ENCODE results near the gene SOST. TPM values are rescaled to one million over a fixed set of nuclear protein-coding genes. Genes with fewer than 3 reads are reported as not detected.
"Not testable (repeated sequence)": the region's sequence is repeated elsewhere in the genome, so short reads cannot be mapped to it uniquely, and the experiment has no call there.

SOST gene
- total RNA-seq, 4 donors from 2014 or later: 0.49 to 1.5 TPM; not detected in 2

DNA sequence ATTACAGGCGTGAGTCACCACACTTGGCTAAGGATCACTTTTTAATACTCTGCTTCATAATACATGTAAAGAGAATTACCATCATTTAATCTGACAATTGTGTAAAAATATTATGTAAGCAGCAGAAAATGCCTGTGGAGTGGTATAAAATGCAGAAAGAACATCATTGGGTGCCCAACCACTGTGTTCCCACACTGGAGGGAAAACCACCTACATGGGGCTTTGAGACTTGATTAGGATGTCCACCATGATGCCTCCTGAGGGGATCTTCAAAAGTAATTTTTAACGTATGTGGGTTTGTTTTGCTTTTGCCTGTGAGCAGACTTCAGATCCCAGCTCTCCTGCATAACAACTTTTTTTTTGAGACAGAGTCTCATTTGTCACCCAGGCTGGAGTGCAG lies 40.5 kb upstream of the SOST start:
- WGBS, 2 donors: 74 to 90% methylated on average over 2 of the region's 2 CpGs
- H3K4me3 ChIP-seq (ENCODE audit: low read depth, poor library complexity, severe bottlenecking): no peak overlapping the region
- intact Hi-C loops (cut with DNase I; ENCODE audit: low total_unique reads): no loop called here
- TF ChIP-seq, protein P1, sequence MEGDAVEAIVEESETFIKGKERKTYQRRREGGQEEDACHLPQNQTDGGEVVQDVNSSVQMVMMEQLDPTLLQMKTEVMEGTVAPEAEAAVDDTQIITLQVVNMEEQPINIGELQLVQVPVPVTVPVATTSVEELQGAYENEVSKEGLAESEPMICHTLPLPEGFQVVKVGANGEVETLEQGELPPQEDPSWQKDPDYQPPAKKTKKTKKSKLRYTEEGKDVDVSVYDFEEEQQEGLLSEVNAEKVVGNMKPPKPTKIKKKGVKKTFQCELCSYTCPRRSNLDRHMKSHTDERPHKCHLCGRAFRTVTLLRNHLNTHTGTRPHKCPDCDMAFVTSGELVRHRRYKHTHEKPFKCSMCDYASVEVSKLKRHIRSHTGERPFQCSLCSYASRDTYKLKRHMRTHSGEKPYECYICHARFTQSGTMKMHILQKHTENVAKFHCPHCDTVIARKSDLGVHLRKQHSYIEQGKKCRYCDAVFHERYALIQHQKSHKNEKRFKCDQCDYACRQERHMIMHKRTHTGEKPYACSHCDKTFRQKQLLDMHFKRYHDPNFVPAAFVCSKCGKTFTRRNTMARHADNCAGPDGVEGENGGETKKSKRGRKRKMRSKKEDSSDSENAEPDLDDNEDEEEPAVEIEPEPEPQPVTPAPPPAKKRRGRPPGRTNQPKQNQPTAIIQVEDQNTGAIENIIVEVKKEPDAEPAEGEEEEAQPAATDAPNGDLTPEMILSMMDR (IDR thresholded peaks at IDR 0.05): no peak
- no peak for TF ChIP-seq POLR2A (IDR thresholded peaks at IDR 0.05)
- no peak for DNase-seq (ENCODE audit: low spot score in 2 of 2)

DNA sequence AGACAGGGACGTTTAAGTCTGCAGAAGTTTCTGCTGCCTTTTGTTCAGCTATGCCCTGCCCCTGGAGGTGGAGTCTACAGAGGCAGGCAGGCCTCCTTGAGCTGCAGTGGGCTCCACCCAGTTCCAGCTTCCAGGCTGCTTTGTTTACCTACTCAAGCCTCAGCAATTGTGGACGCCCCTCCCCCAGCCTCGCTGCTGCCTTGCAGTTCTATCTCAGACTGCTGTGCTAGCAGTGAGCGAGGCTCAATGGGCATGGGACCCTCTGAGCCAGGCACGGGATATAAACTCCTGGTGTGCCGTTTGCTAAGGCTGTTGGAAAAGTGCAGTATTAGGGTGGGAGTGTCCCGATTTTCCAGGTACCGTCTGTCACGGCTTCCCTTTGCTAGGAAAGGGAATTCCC lies 39.4 kb upstream of the SOST start:
- DNase-seq (ENCODE audit: low spot score in 2 of 2); intact Hi-C loops (cut with DNase I; ENCODE audit: low total_unique reads); H3K4me3 ChIP-seq (ENCODE audit: low read depth, poor library complexity, severe bottlenecking): not testable (repeated sequence)
- WGBS, 2 donors: 83 to 89% methylated on average over 9 of the region's 9 CpGs

DNA sequence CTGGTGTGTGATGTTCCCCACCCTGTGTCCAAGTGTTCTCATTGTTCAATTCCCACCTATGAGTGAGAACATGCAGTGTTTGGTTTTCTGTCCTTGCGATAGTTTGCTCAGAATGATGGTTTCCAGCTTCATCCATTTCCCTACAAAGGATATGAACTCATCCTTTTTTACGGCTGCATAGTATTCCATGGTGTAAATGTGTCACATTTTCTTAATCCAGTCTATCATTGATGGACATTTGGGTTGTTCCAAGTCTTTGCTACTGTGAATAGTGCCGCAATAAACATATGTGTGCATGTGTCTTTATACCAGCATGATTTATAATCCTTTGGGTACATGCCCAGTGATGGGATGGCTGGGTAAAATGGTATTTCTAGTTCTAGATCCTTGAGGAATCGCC lies 34.1 kb upstream of the SOST start:
- intact Hi-C loops (cut with DNase I; ENCODE audit: low total_unique reads); H3K4me3 ChIP-seq (ENCODE audit: low read depth, poor library complexity, severe bottlenecking); DNase-seq (ENCODE audit: low spot score in 2 of 2): not testable (repeated sequence)
- WGBS, 2 donors: 82 to 83% methylated on average over 4 of the region's 4 CpGs

DNA sequence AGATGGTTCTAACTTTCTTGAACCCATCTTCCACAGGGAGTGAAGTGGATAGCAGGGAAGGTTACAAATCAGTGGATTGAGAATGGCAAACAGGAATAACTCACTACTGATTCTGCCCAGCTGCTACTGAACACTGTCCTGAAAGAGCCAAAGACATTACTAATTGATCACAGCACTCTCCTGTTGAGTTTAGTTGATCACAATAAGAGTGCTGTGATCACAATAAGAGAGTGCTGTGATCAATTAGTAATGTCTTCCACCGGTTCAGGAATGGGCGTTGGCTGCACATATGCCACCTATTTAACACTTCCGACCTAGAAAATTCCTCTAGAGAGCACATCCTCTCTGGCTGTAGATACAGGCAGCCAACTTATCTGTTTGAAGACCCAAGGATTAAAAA lies 33.0 kb upstream of the SOST start:
- H3K4me3 ChIP-seq (ENCODE audit: low read depth, poor library complexity, severe bottlenecking): no peak overlapping the region
- no peak for DNase-seq (ENCODE audit: low spot score in 2 of 2)
- intact Hi-C loops (cut with DNase I; ENCODE audit: low total_unique reads): no loop called here
- TF ChIP-seq, protein P1 (IDR thresholded peaks at IDR 0.05): no peak
- no peak for TF ChIP-seq POLR2A (IDR thresholded peaks at IDR 0.05)
- 8 to 14% methylated on average over 3 of the region's 3 CpGs for WGBS, 2 donors

DNA sequence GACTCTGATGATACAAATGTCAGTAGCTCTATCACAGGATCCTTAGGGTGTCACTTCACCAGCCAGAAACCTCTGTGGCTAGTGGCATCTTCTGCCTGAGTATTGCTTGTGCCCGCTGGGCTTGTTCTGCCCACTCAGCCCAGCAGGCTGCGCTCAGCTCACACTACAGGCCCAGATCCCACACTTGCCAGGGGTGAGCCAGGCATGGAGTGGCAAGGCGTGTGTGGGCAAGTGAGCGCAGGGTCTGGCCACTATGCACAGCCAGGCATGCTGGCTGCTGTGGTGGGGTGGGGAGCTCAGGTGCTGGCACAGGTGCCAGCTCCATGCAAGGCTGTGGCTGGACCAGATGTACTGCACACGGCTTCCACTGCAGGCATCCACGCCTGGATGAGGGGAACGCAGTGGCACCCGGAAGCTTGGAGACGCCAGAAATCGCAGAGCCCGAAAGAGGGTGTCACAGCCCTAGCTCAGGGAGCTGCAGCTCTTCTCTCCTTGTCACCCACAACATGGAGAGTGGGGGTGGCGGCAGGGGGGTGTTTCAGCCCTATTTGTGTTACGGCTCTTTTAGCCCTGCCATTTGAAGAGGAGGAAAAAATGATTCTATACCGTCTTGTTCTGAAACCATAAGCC lies 31.8 kb upstream of the SOST start:
- 61 to 75% methylated on average over 13 to 14 of the region's 14 CpGs for WGBS, 2 donors
- no peak for DNase-seq (ENCODE audit: low spot score in 2 of 2)
- TF ChIP-seq, protein P1 (IDR thresholded peaks at IDR 0.05): no peak
- no peak for TF ChIP-seq POLR2A (IDR thresholded peaks at IDR 0.05)
- intact Hi-C loops (cut with DNase I; ENCODE audit: low total_unique reads): no loop called here
- H3K4me3 ChIP-seq (ENCODE audit: low read depth, poor library complexity, severe bottlenecking): no peak overlapping the region

DNA sequence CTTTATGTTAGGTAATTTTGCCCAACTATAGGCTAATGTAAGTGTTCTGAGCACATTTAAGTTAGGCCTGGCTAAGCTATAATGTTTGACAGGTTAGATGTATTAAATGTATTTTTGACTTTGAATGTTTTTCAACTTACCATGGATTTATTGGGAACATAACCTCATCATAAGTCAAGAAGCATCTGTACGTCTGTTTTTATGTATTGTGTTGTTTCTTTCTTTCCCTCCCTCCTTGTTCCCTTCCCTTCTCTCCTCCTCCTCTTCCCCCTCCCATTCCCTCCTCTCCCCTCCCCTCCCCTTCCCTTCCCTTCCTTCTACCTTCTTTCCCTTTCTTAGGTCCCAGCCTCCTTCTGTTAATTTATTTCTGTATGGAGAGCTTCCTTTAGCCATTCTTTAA lies 30.9 kb upstream of the SOST start:
- WGBS, 2 donors: 88 to 94% methylated on average over 1 of the region's 1 CpG
- intact Hi-C loops (cut with DNase I; ENCODE audit: low total_unique reads): loop anchor here (10.0 kb wide), 1 partner anchor 55 kb away; the partner anchor contains the start of gene CD300LG
- H3K4me3 ChIP-seq (ENCODE audit: low read depth, poor library complexity, severe bottlenecking): no peak overlapping the region
- TF ChIP-seq, protein P1 (IDR thresholded peaks at IDR 0.05): no peak
- TF ChIP-seq POLR2A (IDR thresholded peaks at IDR 0.05): no peak
- no peak for DNase-seq (ENCODE audit: low spot score in 2 of 2)

DNA sequence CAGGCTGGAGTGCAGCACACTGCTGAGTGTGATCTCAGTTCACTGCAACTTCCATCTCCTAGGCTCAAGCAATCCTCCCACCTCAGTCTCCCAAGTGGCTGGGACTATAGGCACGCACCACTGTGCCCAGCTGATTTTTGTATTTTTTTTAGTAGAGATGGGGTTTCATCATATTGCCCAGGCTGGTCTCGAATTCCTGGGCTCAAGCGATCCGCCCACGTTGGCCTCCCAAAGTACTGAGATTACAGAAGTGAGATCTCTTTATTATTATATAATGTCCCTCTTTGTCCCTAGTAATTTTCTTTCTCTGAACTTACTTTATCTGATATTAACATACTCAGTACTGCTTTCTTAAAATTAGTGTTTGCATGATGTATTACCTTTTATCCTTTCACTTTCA lies 29.9 kb upstream of the SOST start:
- no peak for DNase-seq (ENCODE audit: low spot score in 2 of 2)
- 82 to 86% methylated on average over 5 of the region's 5 CpGs for WGBS, 2 donors
- H3K4me3 ChIP-seq (ENCODE audit: low read depth, poor library complexity, severe bottlenecking): no peak overlapping the region
- TF ChIP-seq, protein P1 (IDR thresholded peaks at IDR 0.05): no peak
- TF ChIP-seq POLR2A (IDR thresholded peaks at IDR 0.05): no peak
- intact Hi-C loops (cut with DNase I; ENCODE audit: low total_unique reads): loop anchor here (10.0 kb wide), 1 partner anchor 56 kb away; the partner anchor contains the start of gene CD300LG
